Hepatocyte (in vitro differentiated cells): ENCODE results near the gene ANAPC5.

ENCODE experiments used
- EZH2 ChIP-seq: fragments of 200-600 bp; sonication (generic); IDR thresholded peaks from 2 replicates; pipeline ENCODE4 v1.6.1; 2016; ENCODE audit warnings: antibody characterized with exemption, mild to moderate bottlenecking, borderline replicate concordance
- EZH2phosphoT487 ChIP-seq: fragments of 200-600 bp; sonication (generic); IDR thresholded peaks from one replicate; pipeline ENCODE4 v1.6.1; 2018; ENCODE audit warnings: antibody characterized with exemption, mild to moderate bottlenecking, low read depth, moderate library complexity; ENCODE audit not compliant: unreplicated experiment, severe bottlenecking
- TF ChIP-seq, protein P1 (sequence below): fragments of 200-600 bp; sonication (generic); IDR thresholded peaks from 2 replicates; pipeline ENCODE4 v1.5.1; 2016; ENCODE audit warnings: antibody characterized with exemption, mild to moderate bottlenecking; ENCODE audit not compliant: poor library complexity

GRCh38 chr12:121314431-121314830, 37.8 kb downstream of the ANAPC5 start:
- TF ChIP-seq, protein P1, sequence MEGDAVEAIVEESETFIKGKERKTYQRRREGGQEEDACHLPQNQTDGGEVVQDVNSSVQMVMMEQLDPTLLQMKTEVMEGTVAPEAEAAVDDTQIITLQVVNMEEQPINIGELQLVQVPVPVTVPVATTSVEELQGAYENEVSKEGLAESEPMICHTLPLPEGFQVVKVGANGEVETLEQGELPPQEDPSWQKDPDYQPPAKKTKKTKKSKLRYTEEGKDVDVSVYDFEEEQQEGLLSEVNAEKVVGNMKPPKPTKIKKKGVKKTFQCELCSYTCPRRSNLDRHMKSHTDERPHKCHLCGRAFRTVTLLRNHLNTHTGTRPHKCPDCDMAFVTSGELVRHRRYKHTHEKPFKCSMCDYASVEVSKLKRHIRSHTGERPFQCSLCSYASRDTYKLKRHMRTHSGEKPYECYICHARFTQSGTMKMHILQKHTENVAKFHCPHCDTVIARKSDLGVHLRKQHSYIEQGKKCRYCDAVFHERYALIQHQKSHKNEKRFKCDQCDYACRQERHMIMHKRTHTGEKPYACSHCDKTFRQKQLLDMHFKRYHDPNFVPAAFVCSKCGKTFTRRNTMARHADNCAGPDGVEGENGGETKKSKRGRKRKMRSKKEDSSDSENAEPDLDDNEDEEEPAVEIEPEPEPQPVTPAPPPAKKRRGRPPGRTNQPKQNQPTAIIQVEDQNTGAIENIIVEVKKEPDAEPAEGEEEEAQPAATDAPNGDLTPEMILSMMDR, result no peak
- TF ChIP-seq EZH2 (no peak), EZH2phosphoT487 (no peak)
